ENCODE measurements around the gene PITPNB.

Gene PITPNB

DNA sequence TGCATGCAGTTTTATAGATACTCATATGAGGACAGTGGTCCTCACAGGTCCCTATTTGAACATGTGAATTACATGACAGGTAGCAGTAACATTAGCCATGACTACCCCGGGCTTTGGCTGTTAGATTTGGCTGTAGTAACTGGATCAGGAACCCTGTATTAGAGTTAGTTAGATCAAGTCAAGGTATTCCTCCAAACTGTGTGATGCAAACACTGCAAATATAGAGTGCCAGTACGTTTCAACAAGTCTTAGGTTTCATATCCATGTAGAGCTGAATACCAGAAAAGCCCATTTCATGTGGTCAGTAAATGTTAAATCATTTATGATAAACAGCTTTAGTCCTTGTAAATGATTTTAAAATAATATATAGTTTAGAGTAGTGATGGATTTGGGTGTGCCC is 29.5 kb upstream of the PITPNB start:
- Histone ChIP-seq H3K79me2 (ENCODE audit: insufficient read depth, low read length) (no peaks in the 10 kb centered on the region), H3K4me1 (ENCODE audit: insufficient read depth, low read length, severe bottlenecking) (no peaks in the 10 kb centered on the region), H3F3A (ENCODE audit: insufficient read depth, low read length) (no peaks in the 10 kb centered on the region), H3K36me3 (ENCODE audit: insufficient read depth, low read length) (no peaks in the 10 kb centered on the region), H4K20me1 (ENCODE audit: insufficient read depth, low read length) (no peaks in the 10 kb centered on the region), H3K4me2 (ENCODE audit: low read length) (no peak overlapping the region), H2AFZ (ENCODE audit: low read length) (no peak overlapping the region), H3K9me2 (ENCODE audit: low read depth, low read length) (no peaks in the 10 kb centered on the region), H3K27ac (ENCODE audit: low read depth, low read length, poor library complexity, severe bottlenecking) (no peak overlapping the region), H3K9me3 (ENCODE audit: low read length) (no peaks in the 10 kb centered on the region), H3K4me3 (ENCODE audit: low read depth, low read length, poor library complexity, severe bottlenecking) (no peak overlapping the region), H3K27me3 (ENCODE audit: insufficient read depth, low read length) (no peaks in the 10 kb centered on the region), H3K9ac (ENCODE audit: low read length) (no peak overlapping the region)
- TF ChIP-seq CTCF (IDR thresholded peaks at IDR 0.05; ENCODE audit: low read length) = no peak
- no peak for TF ChIP-seq EZH2 (IDR thresholded peaks at IDR 0.05; ENCODE audit: borderline replicate concordance, low read length)

DNA sequence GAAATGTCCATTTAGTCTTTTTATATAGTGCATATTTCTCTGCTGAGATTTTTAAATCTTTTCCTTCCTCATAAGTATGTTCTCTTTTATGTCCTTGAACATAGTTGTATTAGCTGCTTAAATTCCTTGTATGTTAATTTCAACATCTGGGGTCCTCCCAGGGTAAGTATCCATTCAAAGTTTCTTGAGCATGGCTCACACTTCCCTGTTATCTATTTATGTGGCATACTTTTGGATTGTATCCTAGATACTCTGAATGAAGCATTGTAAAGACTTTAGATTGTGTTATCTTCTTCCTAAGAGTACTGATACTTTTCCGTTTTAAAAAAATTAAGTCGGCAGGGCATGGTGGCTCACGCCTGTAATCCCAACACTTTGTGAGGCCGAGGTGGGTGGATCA is 28.4 kb upstream of the PITPNB start:
- Histone ChIP-seq H3K27ac (ENCODE audit: low read depth, low read length, poor library complexity, severe bottlenecking) (no peak overlapping the region), H3K9me2 (ENCODE audit: low read depth, low read length) (no peaks in the 10 kb centered on the region), H3K36me3 (ENCODE audit: insufficient read depth, low read length) (no peaks in the 10 kb centered on the region), H3K79me2 (ENCODE audit: insufficient read depth, low read length) (no peaks in the 10 kb centered on the region), H4K20me1 (ENCODE audit: insufficient read depth, low read length) (no peaks in the 10 kb centered on the region), H3K4me3 (ENCODE audit: low read depth, low read length, poor library complexity, severe bottlenecking) (no peak overlapping the region), H3K4me2 (ENCODE audit: low read length) (no peak overlapping the region), H3K9ac (ENCODE audit: low read length) (no peak overlapping the region), H2AFZ (ENCODE audit: low read length) (no peak overlapping the region), H3K9me3 (ENCODE audit: low read length) (no peaks in the 10 kb centered on the region), H3K4me1 (ENCODE audit: insufficient read depth, low read length, severe bottlenecking) (no peaks in the 10 kb centered on the region), H3F3A (ENCODE audit: insufficient read depth, low read length) (no peaks in the 10 kb centered on the region), H3K27me3 (ENCODE audit: insufficient read depth, low read length) (no peaks in the 10 kb centered on the region)
- TF ChIP-seq EZH2 (IDR thresholded peaks at IDR 0.05; ENCODE audit: borderline replicate concordance, low read length) = no peak
- no peak for TF ChIP-seq CTCF (IDR thresholded peaks at IDR 0.05; ENCODE audit: low read length)

GRCh38 chr22:27941143-27941542 is 22.1 kb upstream of the PITPNB start:
- H3K36me3 ChIP-seq (ENCODE audit: insufficient read depth, low read length) = no peaks in the 10 kb centered on the region; the same call in 1 of the 2 replicates
- no peaks in the 10 kb centered on the region for H3K27me3 ChIP-seq (ENCODE audit: insufficient read depth, low read length)
- H3K4me2 ChIP-seq (ENCODE audit: low read length) = no peak overlapping the region
- no peaks in the 10 kb centered on the region for H3K79me2 ChIP-seq (ENCODE audit: insufficient read depth, low read length)
- H2AFZ ChIP-seq (ENCODE audit: low read length) = no peak overlapping the region
- H3K4me3 ChIP-seq (ENCODE audit: low read depth, low read length, poor library complexity, severe bottlenecking) = no peak overlapping the region
- H3F3A ChIP-seq (ENCODE audit: insufficient read depth, low read length) = no peaks in the 10 kb centered on the region
- no peaks in the 10 kb centered on the region for H3K9me2 ChIP-seq (ENCODE audit: low read depth, low read length)
- no peaks in the 10 kb centered on the region for H3K9me3 ChIP-seq (ENCODE audit: low read length)
- TF ChIP-seq CTCF (IDR thresholded peaks at IDR 0.05; ENCODE audit: low read length) (no peak), EZH2 (IDR thresholded peaks at IDR 0.05; ENCODE audit: borderline replicate concordance, low read length) (no peak)
- no peak overlapping the region for H3K9ac ChIP-seq (ENCODE audit: low read length)
- no peaks in the 10 kb centered on the region for H3K4me1 ChIP-seq (ENCODE audit: insufficient read depth, low read length, severe bottlenecking)
- no peak overlapping the region for H3K27ac ChIP-seq (ENCODE audit: low read depth, low read length, poor library complexity, severe bottlenecking)
- H4K20me1 ChIP-seq (ENCODE audit: insufficient read depth, low read length) = no peaks in the 10 kb centered on the region
